Anterior cingulate cortex (tissue), 58 donors: ENCODE data around the gene MGLL.

Experiments used
- DNase-seq, 58 donors: peaks; one replicate each; lab custom pipeline; 2025; lab: John Stamatoyannopoulos, UW

The MGLL gene

DNA sequence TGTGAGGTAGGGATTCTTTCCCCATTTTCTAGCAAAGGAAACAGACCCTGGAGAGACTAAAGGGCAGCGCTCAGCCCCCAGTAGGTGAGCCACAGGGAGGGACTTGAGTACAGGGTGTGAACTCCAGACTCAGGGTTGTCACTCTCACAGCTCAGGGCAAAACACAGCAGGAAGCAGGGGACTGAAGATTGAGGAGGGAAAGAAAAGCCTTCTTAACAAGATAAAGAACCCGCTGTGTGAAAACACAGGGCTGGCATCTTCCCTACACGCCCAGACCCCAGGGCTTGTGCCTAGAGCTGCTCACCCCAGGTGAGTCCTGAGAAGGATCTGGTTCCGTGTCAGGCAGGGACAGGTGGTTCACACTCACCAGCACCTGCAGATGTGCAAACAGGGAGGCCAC, 90.0 kb downstream of the MGLL start:
- DNase-seq, result no peak

DNA sequence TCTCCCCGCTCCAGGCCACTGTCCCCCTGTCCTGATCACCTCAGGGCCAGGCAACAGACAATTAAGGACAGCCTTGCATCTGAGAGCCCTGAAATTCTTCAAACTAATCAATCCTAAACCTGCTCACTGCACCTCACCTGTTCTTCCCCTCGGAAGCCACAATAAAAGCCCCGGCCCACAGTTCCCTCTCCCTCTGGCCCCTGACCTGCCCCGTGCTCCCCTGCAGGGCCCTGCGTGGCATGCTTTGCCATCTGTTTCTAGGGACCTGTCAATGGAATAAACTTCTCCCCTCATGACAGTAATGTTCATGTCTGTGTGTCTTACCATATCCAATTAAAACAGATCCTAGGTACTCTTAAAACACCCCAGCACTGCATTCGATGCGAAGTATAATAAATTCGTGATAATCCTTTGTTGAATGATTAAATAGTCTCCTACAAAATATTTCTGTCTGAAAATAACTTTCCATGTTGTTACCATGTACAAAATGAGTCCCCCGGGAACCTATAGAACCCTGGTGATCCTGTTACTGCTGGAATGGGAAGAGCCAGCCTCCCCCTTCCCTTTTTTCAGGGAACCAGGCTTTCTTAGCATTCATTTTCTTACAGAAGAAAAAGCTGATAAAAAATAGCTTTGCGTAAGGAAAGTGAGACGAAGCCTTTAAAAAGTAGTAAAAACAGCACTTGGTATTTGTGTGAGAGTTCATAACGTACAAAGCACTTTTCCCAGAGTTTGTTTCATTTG, 90.6 kb downstream of the MGLL start:
- DNase-seq, result no peak

DNA sequence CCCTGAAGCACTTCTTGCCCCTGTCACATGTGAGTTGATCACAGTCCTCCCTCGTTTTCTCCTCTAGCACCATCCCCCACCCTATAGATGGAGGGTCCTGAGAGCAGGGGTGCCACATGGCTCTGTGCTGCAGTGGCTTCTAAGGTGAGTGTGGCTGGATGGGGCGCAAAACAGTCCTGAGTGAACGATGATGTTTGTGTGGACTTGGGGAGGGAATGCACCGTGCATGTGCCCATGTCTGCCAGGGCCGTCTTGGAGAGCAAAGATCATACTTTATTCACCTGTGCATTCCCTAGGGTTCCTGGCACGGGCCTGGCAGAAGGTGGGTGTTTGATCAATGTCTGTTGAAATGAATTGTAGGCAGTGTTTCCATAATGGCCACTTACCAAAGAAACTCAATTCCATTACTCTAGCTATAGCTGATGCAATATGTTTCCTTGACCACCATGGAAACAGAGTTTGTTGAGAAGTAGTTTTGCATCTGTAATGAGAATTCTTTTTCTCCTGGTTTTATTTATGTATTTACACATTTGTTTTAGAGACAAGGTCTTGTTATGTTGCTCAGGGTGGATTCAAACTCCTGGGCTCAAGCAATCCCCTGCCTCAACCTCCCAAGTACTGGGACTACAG, 91.5 kb downstream of the MGLL start:
- DNase-seq, result no peak

DNA sequence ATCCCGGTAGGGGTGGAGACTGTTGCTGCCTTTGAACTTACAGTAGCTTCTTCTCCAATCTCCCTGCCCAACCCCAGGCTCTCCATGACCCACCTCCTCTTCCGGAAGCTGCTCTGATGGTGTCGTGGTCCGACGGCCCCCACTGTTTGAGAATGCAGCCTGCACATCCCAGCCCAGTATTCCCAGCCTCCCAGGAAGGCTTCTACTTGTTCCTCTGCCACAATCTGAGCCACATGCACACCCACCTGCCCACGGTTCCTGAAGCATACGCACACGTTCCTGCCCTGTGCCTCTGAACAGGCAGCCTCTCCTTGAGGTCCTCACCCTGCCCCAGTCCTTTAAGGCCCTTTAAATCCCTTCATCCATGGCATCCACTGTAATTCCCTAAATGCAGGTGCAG, 92.1 kb downstream of the MGLL start:
- no peak for DNase-seq

DNA sequence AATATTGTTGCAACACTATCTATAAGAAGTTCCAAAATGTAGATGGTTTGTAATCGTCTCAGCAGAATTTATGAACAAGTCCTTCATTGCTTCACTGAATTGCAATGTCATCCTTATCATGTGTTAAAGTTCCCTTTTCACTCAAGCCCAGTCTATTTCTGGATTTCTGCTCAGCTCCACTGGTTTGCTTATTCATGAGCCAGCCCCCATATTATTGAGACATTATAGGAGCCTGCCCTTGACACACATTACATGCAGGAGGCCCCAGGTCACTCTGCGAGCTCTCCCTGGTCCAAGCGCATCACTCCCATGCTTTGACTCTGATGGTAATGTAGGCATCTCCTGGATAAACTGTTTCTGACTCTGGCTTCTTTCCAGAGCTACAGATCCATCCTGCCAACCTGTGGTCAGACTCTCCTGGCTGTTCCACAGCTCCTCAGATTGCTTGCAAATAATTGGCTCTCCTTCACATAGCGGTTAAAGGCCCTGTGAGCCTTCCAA, 92.7 kb downstream of the MGLL start:
- no peak for DNase-seq

DNA sequence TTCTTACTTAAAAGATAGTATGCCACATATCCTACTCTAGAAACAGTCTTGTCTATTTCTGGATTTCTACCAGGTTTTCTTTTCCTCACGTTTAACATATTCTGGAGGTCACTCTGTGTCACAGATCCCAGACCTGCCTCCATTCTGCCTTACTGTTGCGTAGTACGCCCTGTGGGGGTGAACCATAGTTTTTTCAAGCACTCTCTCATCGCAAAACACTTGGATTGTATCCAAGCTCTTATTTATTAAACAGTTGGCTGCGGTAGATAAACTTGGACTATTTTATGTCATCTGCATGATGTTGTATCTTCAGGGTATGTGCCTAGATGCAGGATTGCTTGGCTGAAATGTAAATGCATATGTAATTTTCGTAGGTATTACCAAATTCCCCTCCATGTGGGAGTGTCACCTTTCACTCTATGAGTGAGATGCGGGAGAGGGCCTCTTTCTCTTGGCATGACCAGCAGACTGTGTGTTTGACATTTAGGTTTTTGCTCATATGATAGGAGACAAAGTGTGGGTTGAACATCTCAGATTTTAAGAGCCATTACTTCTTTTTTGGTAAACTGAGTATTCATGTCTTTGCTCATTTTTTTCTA, 93.8 kb downstream of the MGLL start:
- no peak for DNase-seq

DNA sequence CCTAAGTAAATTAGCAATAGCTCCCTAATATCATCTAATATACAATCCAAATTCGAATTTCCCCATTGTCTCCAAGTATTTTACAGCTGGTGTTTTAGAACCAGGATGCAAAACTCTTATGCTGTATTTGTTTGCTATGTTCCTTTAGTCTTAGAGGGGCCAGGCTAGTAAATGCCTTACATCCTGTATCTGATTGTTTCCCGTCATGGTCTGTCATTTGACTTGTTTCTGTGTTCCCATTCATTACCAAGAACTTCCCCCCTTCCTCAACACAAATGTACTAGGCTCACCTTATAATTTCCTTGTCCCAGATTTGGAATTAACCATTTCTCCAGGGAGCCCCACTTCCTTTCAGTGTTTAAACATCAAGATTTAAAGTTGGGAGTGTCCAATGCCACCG, 95.4 kb downstream of the MGLL start:
- no peak for DNase-seq

DNA sequence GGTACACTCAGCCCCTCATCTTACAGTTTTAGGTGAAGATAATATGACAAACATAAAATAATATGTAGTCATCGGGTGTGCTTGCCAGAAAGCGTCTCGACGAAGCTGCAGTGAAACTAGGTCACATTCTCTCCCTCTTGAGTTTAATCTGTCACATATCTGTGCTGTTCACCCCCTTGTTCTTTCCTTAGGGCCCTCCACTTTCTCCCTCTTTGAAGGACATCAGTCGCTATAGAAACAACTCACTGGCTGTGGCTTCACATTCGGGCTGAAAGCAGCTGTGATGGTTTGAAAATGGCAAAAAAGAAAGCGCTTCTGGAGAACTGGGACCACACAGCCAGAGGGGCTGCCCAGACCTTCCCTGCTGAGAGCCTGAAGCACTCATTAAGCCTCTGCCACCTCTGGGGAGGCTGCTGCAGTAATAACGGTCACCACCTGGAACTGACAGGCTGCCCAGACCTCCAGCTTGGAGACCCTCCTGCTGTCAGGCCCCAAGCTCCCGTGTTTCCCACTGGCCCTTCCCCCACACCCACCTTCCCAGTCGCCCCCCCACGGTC, 99.2 kb downstream of the MGLL start:
- DNase-seq, result peak in 9 of 58 donors; percentile 14 to 42 (median 30)

DNA sequence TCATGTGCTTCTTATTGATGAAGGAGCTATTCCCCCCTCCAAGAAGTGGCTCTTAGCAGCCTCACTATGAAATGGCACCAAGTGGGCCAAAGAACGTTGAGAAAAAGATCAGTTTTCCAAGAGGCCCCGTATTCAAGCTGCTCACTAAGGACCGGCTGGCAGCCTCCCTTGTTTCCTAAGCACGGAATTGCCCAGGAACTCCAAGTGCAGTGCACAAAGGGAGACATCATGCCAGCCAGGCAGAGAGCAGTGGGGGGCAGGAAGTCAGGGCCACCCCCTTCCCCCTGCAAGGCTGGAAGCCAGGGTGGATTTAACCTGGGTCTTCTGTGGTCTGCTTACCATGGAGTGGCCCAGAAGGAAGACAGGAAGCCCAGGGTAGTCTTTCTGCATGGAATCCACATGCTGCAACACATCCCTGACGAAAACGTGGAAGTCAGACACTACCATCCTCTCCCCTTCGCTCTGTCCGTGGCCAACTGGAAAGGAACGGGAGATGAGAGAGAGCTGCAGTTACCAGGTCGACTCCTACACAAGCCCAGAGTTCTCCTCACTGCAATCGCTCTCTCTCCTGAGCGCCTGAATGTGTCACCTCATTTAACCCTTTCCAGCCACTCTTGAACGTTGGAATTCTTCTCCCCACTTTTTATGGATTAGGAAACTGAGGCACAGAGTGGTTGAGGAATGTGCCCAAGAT, 100.1 kb downstream of the MGLL start:
- peak in 17 of 58 donors; percentile 17 to 75 (median 33) for DNase-seq

DNA sequence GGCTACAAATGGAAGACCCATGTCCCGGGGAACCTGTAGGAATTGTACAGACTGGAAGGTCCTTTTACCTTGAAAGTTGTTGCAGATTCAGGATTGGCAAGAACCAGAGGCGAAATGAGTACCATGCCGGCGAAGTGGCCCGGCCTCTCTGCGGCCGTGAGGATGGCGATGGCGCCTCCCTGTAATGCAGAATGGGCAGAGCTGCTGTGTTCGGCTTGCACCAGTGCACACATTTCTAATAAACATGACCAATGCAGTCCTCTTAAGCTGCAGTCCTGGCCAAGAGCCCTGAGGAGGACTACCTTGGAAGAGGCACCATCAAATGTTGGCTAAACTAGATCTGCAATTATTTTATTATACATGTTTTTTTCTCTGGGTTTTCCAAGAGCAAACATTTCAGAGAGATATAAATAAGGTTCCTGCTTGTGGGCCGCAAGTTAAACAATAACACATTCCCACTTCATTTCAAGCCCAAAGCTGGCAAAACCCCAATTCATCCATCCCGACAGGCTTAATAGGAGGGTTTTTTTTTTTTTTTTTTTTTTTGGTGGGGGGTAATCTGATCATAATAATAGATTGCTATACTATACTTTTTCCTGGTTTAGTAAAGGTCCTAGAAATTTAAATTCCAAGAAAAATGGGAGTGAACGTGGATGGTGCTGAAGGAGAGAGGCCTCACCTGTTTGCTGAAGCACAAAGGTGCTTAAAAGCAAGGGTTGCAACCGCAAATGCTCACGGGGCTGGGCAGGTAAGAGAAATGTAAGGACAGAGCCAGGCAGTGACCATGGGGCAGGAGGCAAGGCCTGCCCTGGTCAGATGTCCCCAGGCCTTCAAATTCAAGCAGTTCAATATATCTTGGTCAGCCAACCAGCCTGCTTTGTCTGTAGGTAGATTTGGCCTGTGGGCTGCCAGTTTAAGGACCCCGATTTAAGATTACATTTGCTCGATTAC, 101.1 kb downstream of the MGLL start:
- DNase-seq, result no peak

DNA sequence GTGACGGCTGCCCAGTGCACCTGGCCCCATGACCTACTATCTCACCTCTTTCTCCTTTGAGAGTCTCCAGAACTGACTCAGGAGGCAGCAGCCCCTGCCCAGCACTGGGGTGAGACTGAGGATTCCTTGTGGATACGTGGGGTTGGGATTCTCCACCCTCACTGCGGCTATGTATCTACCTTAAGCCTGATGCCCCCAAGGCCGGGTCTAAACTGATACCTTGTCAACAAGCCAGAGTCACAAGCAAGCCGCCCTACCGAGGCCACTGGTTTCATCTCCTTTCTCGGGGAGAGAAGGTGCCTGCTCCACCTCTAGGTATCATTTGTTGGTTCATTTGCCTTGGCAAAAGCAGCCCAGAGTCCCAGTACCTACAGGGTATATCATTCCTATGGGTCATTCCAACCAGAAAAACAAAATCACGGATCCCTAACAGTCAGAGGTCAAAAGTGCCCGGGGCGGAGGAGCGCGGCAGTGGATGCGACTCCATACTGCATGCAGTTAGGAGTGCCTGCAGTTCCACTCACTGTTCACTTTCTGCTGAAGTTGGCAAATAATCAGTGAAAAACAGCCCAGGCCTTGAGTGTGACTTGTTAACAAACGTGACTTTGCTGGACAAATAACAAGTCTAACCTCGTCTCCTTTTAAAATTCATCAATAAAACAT, 102.0 kb downstream of the MGLL start:
- DNase-seq, result no peak

DNA sequence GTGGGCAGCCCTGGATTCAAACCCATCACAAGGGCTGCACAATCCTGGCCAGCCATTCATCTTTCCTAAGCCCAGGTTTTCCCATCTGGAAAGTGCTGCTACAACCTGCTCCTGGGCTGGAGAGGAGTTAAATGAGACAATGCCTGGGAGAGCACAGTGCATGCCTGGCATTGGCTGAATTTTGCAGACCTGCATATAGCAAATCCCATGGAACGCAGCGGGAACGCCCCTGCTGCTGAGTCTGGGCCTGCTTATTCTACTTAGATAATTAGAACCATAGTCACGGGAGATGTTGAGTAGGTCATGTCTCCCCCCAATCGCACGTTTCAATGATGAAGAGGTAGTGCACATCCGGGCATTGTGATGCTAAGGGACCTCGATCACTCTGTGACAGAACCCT, 102.9 kb downstream of the MGLL start:
- DNase-seq, result no peak

DNA sequence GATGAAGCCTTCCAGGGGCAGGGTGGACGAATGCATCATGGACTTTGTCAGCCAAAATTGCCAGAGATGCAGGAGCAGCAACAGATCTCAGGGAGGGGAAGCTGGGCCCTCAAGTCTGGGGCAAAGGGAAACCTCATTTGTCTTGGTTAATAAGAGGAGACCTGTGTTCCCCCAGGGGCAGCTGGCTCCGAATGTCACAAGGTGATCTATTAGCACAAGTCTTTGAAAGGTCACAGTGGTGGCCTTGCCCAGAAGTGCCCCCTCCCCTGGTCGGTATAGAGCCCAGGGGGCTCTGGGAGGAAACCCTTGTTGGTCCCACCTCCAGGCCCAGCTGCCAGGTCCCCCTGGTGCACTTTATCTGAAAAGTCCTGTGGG, 103.4 kb downstream of the MGLL start:
- DNase-seq, result no peak

DNA sequence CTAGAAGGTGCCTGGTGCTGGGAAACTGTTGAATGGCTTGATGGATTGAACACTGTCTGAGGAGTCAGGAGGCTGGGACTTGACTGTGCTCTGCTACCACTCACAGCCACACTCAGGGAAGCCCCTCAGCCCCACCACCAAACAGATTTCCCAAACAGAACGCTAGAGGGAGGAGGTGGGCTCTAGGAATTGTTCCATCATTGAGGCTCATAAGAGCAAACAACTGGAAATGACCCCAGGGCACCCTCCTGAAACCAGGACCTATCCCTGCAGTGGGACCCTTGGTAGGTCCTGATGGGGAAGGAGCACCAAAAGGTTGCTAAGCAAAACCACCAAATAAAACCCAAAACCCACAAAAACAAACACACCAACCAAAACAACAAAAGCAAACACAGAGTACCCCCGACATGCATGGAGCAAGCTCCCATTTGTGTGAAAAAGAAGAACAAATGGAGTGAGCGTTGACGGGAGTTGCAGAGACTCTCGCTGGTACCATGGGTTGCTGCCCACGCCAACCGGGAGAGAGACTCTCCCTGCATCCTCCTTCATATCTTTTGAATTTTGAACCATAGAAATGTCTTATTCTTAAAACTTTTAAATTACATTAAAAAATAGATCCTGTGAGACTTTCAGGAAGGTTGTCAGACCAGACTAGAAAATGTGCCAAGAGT, 103.9 kb downstream of the MGLL start:
- no peak for DNase-seq

DNA sequence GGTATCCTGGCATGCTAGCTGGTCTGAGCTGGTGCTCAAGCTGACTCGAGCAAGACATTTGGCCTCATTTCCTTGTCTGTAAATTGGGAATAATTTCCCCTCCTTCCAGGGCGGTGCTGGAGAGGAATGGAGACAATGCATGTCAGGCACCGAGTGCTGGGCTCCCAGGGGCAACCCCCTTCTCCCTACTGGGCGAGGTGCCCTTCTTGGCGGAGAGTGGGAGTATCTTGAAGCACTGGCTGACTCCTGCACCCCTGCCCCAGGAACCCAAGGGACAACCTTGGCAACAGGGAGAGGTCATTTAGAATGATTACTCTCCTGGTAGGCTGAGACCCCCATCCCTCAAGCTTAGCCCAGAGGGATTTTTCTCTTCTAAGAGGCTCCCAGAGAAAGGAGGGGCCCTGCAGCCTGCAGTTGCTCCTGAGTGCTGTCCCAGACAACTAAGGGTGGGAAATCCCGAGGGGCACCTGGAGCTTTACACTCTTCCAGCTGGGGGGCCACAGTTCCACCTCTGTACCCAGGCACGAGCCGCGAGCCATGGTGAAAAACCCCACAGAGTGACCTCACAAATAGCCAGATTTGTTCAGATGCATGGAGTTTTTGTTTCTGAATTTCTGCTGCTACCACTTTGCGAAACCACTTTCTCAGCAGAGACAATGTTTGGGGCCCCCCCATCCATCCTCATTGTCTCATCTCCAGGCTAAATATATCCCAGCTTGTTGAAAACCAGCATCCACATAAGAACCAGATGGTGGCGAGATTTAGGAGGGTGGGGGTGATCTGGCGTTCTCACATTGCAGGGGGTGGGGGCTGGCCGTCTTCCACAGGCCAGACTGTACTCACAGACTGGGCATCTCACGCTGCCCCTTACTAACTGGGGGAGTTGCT, 104.7 kb downstream of the MGLL start:
- peak in 12 of 58 donors; percentile 23 to 52 (median 38) for DNase-seq

DNA sequence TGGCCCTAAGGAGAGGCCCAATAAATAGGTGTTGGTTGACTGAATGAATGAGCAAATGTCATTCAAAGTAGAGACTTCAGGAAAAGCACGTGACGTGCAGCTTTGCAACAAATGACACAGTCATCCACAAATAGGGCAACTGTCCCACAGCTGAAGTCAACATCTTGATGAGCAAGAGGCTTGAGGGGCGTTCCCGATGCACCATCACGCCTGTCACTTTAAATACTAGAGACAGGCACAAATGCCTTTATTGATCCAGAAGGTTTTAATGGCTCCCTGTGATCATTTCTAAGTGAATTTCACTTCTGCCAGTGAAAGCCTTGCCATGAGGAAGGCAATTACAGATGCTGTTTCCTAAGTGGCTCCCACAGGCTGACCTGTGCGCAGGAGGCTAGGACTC, 105.9 kb downstream of the MGLL start:
- DNase-seq, result peak in 3 of 58 donors; percentile 23 to 53 (median 33)

DNA sequence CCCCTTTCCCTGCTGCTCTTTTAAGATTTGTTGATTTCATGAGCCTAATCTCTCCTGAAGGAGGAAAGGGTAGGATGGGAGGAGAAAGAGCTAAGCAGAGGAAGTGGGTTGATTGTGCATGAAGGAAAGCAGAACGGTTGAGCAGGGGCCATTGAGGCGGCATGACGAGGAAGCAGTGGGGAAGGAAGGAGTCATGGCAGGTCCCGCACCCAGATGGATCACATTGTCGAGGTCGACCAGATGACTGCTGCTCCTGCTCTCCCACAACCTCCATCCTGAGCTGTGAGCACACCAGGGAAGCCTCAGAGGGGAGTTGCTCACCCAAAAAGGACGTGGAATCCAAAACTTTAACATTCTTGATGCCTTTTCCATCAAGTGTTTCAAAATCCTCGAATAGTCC, 106.8 kb downstream of the MGLL start:
- no peak for DNase-seq

DNA sequence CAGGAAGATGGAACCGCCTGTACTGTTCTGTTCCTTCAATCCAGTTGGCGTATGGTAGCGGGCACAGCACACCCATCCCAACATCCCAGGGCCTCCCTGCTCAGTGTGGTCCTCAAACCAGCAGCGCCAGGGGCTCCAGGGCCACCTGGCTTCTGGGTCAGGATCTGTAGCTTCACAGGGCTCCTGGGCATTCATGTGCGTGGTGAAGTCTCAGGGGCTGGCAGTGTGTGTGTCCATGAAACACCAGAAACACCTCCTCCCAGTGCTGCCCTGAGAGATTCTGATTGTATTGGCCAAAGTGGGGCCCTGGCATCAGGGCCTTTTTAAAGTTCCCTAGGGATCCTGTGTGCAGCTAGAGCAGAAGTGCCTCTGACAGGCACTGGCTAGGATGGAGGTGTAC, 107.4 kb downstream of the MGLL start:
- DNase-seq, result no peak
